Neuron (in vitro differentiated cells): ENCODE data around the gene RHOBTB3.
A peak's percentile ranks its signal among the peaks of the same experiment; 100 is the strongest.

ENCODE experiments used
- H2AFZ ChIP-seq: one replicate; pipeline ENCODE4 v1.6.1; 2013; ENCODE audit warnings: low read depth, mild to moderate bottlenecking, inconsistent platforms, low read length, moderate library complexity
- H3K27me3 ChIP-seq: one replicate; pipeline ENCODE4 v1.6.1; 2013; ENCODE audit warnings: low read length; ENCODE audit not compliant: insufficient read depth
- H3K36me3 ChIP-seq: one replicate; pipeline ENCODE4 v1.6.1; 2013; ENCODE audit warnings: low read length; ENCODE audit not compliant: insufficient read depth
- H3K4me1 ChIP-seq: one replicate; pipeline ENCODE4 v1.6.1; 2013; ENCODE audit warnings: low read length; ENCODE audit not compliant: insufficient read depth
- H3K4me3 ChIP-seq: 2 replicates; pipeline ENCODE4 v1.5.1; 2013; ENCODE audit warnings: mild to moderate bottlenecking, low read length, moderate library complexity
- H3K9me3 ChIP-seq: one replicate; pipeline ENCODE4 v1.6.1; 2013; ENCODE audit warnings: low read length

The RHOBTB3 gene

GRCh38 chr5:95730011-95730700, 980 bp upstream of the RHOBTB3 start:
- H3K27me3 ChIP-seq, result no peaks in the 10 kb centered on the region

GRCh38 chr5:95731571-95732554, 727 bp downstream of the RHOBTB3 start:
- Histone ChIP-seq H3K4me1 (peaks cover 59% of the 10 kb centered on the region), H3K27me3 (no peaks in the 10 kb centered on the region)

More at GRCh38 chr5:95730011-95730700, 980 bp upstream of the RHOBTB3 start:
- Histone ChIP-seq H3K9me3 (no peaks in the 10 kb centered on the region), H3K4me1 (peaks cover 59% of the 10 kb centered on the region), H3K36me3 (peaks cover 15% of the 10 kb centered on the region), H2AFZ (peak overlapping the region; percentile 92), H3K4me3 (peak overlapping the region; percentile 70)

GRCh38 chr5:95733107-95733665, 2.0 kb downstream of the RHOBTB3 start:
- Histone ChIP-seq H2AFZ (no peak overlapping the region), H3K27me3 (no peaks in the 10 kb centered on the region), H3K4me1 (peaks cover 53% of the 10 kb centered on the region), H3K4me3 (peak overlapping the region; percentile 70), H3K9me3 (no peaks in the 10 kb centered on the region), H3K36me3 (peaks cover 44% of the 10 kb centered on the region)

More at GRCh38 chr5:95731571-95732554, 727 bp downstream of the RHOBTB3 start:
- H3K9me3 ChIP-seq, result no peaks in the 10 kb centered on the region
- H3K36me3 ChIP-seq, result peaks cover 31% of the 10 kb centered on the region
- H2AFZ ChIP-seq, result peak overlapping the region; percentile 12
- H3K4me3 ChIP-seq, result peak overlapping the region; percentile 70

- Histone ChIP-seq H3K27me3 (no peaks in the 10 kb centered on the region), H3K4me1 (peaks cover 46% of the 10 kb centered on the region), H2AFZ (no peak overlapping the region), H3K36me3 (peaks cover 53% of the 10 kb centered on the region), H3K9me3 (no peaks in the 10 kb centered on the region), H3K4me3 (peak overlapping the region; percentile 70)
Observed at GRCh38 chr5:95734187-95734586, 3.1 kb downstream of the RHOBTB3 start.

- no peaks in the 10 kb centered on the region for H3K27me3 ChIP-seq
- peak overlapping the region; percentile 70 for H3K4me3 ChIP-seq
- H3K36me3 ChIP-seq, result peaks cover 60% of the 10 kb centered on the region
- peaks cover 38% of the 10 kb centered on the region for H3K4me1 ChIP-seq
- H2AFZ ChIP-seq, result no peak overlapping the region
- no peaks in the 10 kb centered on the region for H3K9me3 ChIP-seq
Observed at GRCh38 chr5:95734906-95735305, 3.8 kb downstream of the RHOBTB3 start.

GRCh38 chr5:95735406-95735805, 4.3 kb downstream of the RHOBTB3 start:
- peaks cover 63% of the 10 kb centered on the region for H3K36me3 ChIP-seq
- no peaks in the 10 kb centered on the region for H3K27me3 ChIP-seq
- H2AFZ ChIP-seq, result no peak overlapping the region
- H3K4me3 ChIP-seq, result peak overlapping the region; percentile 70
- H3K9me3 ChIP-seq, result no peaks in the 10 kb centered on the region
- H3K4me1 ChIP-seq, result peaks cover 34% of the 10 kb centered on the region

GRCh38 chr5:95738072-95738471, 6.9 kb downstream of the RHOBTB3 start:
- Histone ChIP-seq H3K27me3 (no peaks in the 10 kb centered on the region), H3K9me3 (no peaks in the 10 kb centered on the region), H3K36me3 (peaks cover 78% of the 10 kb centered on the region)

GRCh38 chr5:95738834-95739233, 7.7 kb downstream of the RHOBTB3 start:
- H3K9me3 ChIP-seq, result no peaks in the 10 kb centered on the region
- H3K4me3 ChIP-seq, result no peak overlapping the region
- peaks cover 20% of the 10 kb centered on the region for H3K4me1 ChIP-seq
- H3K27me3 ChIP-seq, result no peaks in the 10 kb centered on the region
- H3K36me3 ChIP-seq, result peaks cover 82% of the 10 kb centered on the region
- no peak overlapping the region for H2AFZ ChIP-seq

More at GRCh38 chr5:95738072-95738471, 6.9 kb downstream of the RHOBTB3 start:
- H2AFZ ChIP-seq, result no peak overlapping the region
- H3K4me3 ChIP-seq, result no peak overlapping the region
- H3K4me1 ChIP-seq, result peaks cover 28% of the 10 kb centered on the region

- Histone ChIP-seq H2AFZ (no peak overlapping the region), H3K4me1 (peaks cover 11% of the 10 kb centered on the region), H3K27me3 (no peaks in the 10 kb centered on the region), H3K9me3 (no peaks in the 10 kb centered on the region), H3K4me3 (no peak overlapping the region), H3K36me3 (peaks cover 84% of the 10 kb centered on the region)
Observed at GRCh38 chr5:95739857-95740256, 8.7 kb downstream of the RHOBTB3 start.

- no peak overlapping the region for H2AFZ ChIP-seq
- no peaks in the 10 kb centered on the region for H3K27me3 ChIP-seq
- H3K4me3 ChIP-seq, result no peak overlapping the region
- no peaks in the 10 kb centered on the region for H3K9me3 ChIP-seq
- H3K4me1 ChIP-seq, result peaks cover 4% of the 10 kb centered on the region
- H3K36me3 ChIP-seq, result peaks cover 85% of the 10 kb centered on the region
Observed at GRCh38 chr5:95741458-95741857, 10.3 kb downstream of the RHOBTB3 start.

- no peaks in the 10 kb centered on the region for H3K27me3 ChIP-seq
- peaks cover 85% of the 10 kb centered on the region for H3K36me3 ChIP-seq
- H3K4me1 ChIP-seq, result no peaks in the 10 kb centered on the region
- no peaks in the 10 kb centered on the region for H3K9me3 ChIP-seq
- no peak overlapping the region for H2AFZ ChIP-seq
- no peak overlapping the region for H3K4me3 ChIP-seq
Observed at GRCh38 chr5:95743232-95743631, 12.1 kb downstream of the RHOBTB3 start.

GRCh38 chr5:95743877-95744276, 12.7 kb downstream of the RHOBTB3 start:
- no peak overlapping the region for H2AFZ ChIP-seq
- no peak overlapping the region for H3K4me3 ChIP-seq
- no peaks in the 10 kb centered on the region for H3K27me3 ChIP-seq
- no peaks in the 10 kb centered on the region for H3K9me3 ChIP-seq
- H3K36me3 ChIP-seq, result peaks cover 86% of the 10 kb centered on the region
- H3K4me1 ChIP-seq, result no peaks in the 10 kb centered on the region

- H3K4me1 ChIP-seq, result no peaks in the 10 kb centered on the region
- peaks cover 92% of the 10 kb centered on the region for H3K36me3 ChIP-seq
- peaks cover 2% of the 10 kb centered on the region for H3K9me3 ChIP-seq
- no peaks in the 10 kb centered on the region for H3K27me3 ChIP-seq
- H2AFZ ChIP-seq, result no peak overlapping the region
- H3K4me3 ChIP-seq, result no peak overlapping the region
Observed at GRCh38 chr5:95746194-95746593, 15.1 kb downstream of the RHOBTB3 start.
